Stimulated activated CD8-positive, alpha-beta memory T cell treated with anti-CD3 and anti-CD28 coated beads, Interleukin-7, amount 100 ng/mL, for 48 hours (primary cell): ENCODE measurements around the gene KCNA10.

ENCODE experiments used
- DNase-seq, 2 donors: peaks; one replicate each; pipeline ENCODE4 v3.0.0-alpha.2; 2020; ENCODE audit warnings: low read depth in 1 of 2; ENCODE audit errors: extremely low read depth in 1 of 2

Gene KCNA10

GRCh38 chr1:110478886-110479285, 40.1 kb downstream of the KCNA10 start:
- no peak for DNase-seq

GRCh38 chr1:110477967-110478640, 40.9 kb downstream of the KCNA10 start:
- no peak for DNase-seq

- DNase-seq: no peak
Measured at GRCh38 chr1:110477445-110477957, 41.5 kb downstream of the KCNA10 start.

DNA sequence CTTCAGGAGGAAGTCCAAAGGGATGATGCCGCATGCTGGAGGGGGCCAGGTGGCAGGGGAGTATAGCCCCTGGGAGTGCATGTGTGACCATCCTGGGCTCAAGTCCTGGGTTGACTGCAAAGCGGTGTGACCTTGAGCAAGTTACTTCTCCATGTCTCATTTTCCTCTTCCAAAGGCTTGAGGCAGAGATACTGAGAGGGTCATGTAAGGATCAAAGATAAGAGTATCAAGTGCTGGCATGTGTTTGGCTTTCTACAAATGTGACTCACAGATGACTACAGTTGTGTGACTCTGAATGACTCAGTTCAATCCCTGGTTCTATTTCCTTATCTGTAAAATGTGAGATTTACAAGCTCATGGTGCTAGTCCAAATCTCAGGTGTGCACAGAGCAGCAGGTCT, 41.9 kb downstream of the KCNA10 start:
- no peak for DNase-seq

GRCh38 chr1:110476028-110476765, 42.8 kb downstream of the KCNA10 start:
- no peak for DNase-seq

GRCh38 chr1:110475362-110476027, 43.5 kb downstream of the KCNA10 start:
- DNase-seq: no peak

DNA sequence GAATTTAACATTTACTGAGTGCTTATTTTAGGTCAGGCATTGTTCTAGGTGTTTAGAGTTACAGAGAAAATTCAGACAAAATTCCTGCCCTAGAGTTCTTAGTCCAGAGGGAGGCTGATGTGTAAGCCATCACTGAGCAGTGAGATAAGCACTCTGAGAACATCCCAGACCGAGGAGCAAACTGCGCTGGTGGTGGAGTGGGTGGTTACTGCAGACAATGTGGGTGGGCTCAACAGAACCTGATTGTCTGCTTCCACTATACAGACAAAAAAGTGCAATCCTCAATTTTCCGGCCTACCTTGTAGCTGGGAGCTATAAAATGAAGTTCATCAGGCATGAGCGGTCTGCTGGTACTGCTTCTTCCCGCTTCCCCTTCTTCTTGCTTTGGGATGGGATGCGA, 44.5 kb downstream of the KCNA10 start:
- DNase-seq: no peak

- no peak for DNase-seq
Measured at GRCh38 chr1:110472546-110472945, 46.4 kb downstream of the KCNA10 start.

- DNase-seq: no peak
Measured at GRCh38 chr1:110471131-110471530, 47.8 kb downstream of the KCNA10 start.
